ENCODE results near the gene NCOA3.

Gene NCOA3

GRCh38 chr20:47529840-47530239, 28.2 kb downstream of the NCOA3 start:
- H3K27ac ChIP-seq (ENCODE audit: low read depth, low read length) = no peak overlapping the region
- H3K36me3 ChIP-seq (ENCODE audit: insufficient read depth, low read length) = peaks cover 4% of the 10 kb centered on the region; the same call in 1 of the 2 replicates
- H3K4me3 ChIP-seq (ENCODE audit: low read length) = no peak overlapping the region
- no peak overlapping the region for H3K9ac ChIP-seq (ENCODE audit: low read depth, low read length)
- WGBS = 97% methylated on average over 2 of the region's 2 CpGs
- H3K27me3 ChIP-seq (ENCODE audit: insufficient read depth, low read length) = no peaks in the 10 kb centered on the region
- H3K9me3 ChIP-seq (ENCODE audit: insufficient read depth, low read depth, low read length) = peaks cover 6% of the 10 kb centered on the region; the same call in 1 of the 2 replicates
- no peaks in the 10 kb centered on the region for H3K4me1 ChIP-seq (ENCODE audit: insufficient read depth, low read length)

GRCh38 chr20:47531458-47531857, 29.8 kb downstream of the NCOA3 start:
- Histone ChIP-seq H3K4me3 (ENCODE audit: low read length) (no peak overlapping the region), H3K36me3 (ENCODE audit: insufficient read depth, low read length) (peaks cover 4% of the 10 kb centered on the region; the same call in 1 of the 2 replicates), H3K27ac (ENCODE audit: low read depth, low read length) (no peak overlapping the region), H3K9ac (ENCODE audit: low read depth, low read length) (no peak overlapping the region), H3K4me1 (ENCODE audit: insufficient read depth, low read length) (peaks cover 2% of the 10 kb centered on the region; the same call in 1 of the 2 replicates), H3K27me3 (ENCODE audit: insufficient read depth, low read length) (no peaks in the 10 kb centered on the region), H3K9me3 (ENCODE audit: insufficient read depth, low read depth, low read length) (peaks cover 6% of the 10 kb centered on the region; the same call in 1 of the 2 replicates)
- 89% methylated on average over 1 of the region's 1 CpG for WGBS

GRCh38 chr20:47532002-47532401, 30.3 kb downstream of the NCOA3 start:
- Histone ChIP-seq H3K27ac (ENCODE audit: low read depth, low read length) (no peak overlapping the region), H3K27me3 (ENCODE audit: insufficient read depth, low read length) (no peaks in the 10 kb centered on the region), H3K36me3 (ENCODE audit: insufficient read depth, low read length) (peaks cover 4% of the 10 kb centered on the region; the same call in 1 of the 2 replicates), H3K4me3 (ENCODE audit: low read length) (no peak overlapping the region), H3K4me1 (ENCODE audit: insufficient read depth, low read length) (peaks cover 2% of the 10 kb centered on the region; the same call in 1 of the 2 replicates), H3K9me3 (ENCODE audit: insufficient read depth, low read depth, low read length) (peaks cover under 1% of the 10 kb centered on the region; the same call in 1 of the 2 replicates), H3K9ac (ENCODE audit: low read depth, low read length) (no peak overlapping the region)
- WGBS = 93% methylated on average over 3 of the region's 3 CpGs

- no peaks in the 10 kb centered on the region for H3K27me3 ChIP-seq (ENCODE audit: insufficient read depth, low read length)
- peaks cover 4% of the 10 kb centered on the region; the same call in 1 of the 2 replicates for H3K36me3 ChIP-seq (ENCODE audit: insufficient read depth, low read length)
- no peak overlapping the region for H3K27ac ChIP-seq (ENCODE audit: low read depth, low read length)
- no peak overlapping the region for H3K4me3 ChIP-seq (ENCODE audit: low read length)
- H3K9ac ChIP-seq (ENCODE audit: low read depth, low read length) = no peak overlapping the region
- H3K9me3 ChIP-seq (ENCODE audit: insufficient read depth, low read depth, low read length) = no peaks in the 10 kb centered on the region
- peaks cover 2% of the 10 kb centered on the region; the same call in 1 of the 2 replicates for H3K4me1 ChIP-seq (ENCODE audit: insufficient read depth, low read length)
- 93% methylated on average over 3 of the region's 3 CpGs for WGBS
Observed at GRCh38 chr20:47533518-47534062, 31.9 kb downstream of the NCOA3 start.

GRCh38 chr20:47534405-47534804, 32.7 kb downstream of the NCOA3 start:
- H3K4me1 ChIP-seq (ENCODE audit: insufficient read depth, low read length) = peaks cover 2% of the 10 kb centered on the region; the same call in 1 of the 2 replicates
- WGBS = 82% methylated on average over 5 of the region's 5 CpGs

GRCh38 chr20:47535088-47535487, 33.4 kb downstream of the NCOA3 start:
- 55% methylated on average over 8 of the region's 8 CpGs for WGBS
- Histone ChIP-seq H3K9ac (ENCODE audit: low read depth, low read length) (no peak overlapping the region), H3K36me3 (ENCODE audit: insufficient read depth, low read length) (0 out of 2 replicates have a peak, but pooled peaks cover under 1% of the 10 kb centered on the region), H3K4me1 (ENCODE audit: insufficient read depth, low read length) (peaks cover 2% of the 10 kb centered on the region; the same call in 1 of the 2 replicates), H3K27me3 (ENCODE audit: insufficient read depth, low read length) (no peaks in the 10 kb centered on the region), H3K9me3 (ENCODE audit: insufficient read depth, low read depth, low read length) (no peaks in the 10 kb centered on the region), H3K4me3 (ENCODE audit: low read length) (no peak overlapping the region), H3K27ac (ENCODE audit: low read depth, low read length) (no peak overlapping the region)

More at GRCh38 chr20:47534405-47534804, 32.7 kb downstream of the NCOA3 start:
- H3K27ac ChIP-seq (ENCODE audit: low read depth, low read length) = no peak overlapping the region
- no peak overlapping the region for H3K4me3 ChIP-seq (ENCODE audit: low read length)
- H3K36me3 ChIP-seq (ENCODE audit: insufficient read depth, low read length) = peaks cover 4% of the 10 kb centered on the region; the same call in 1 of the 2 replicates
- H3K9me3 ChIP-seq (ENCODE audit: insufficient read depth, low read depth, low read length) = no peaks in the 10 kb centered on the region
- H3K9ac ChIP-seq (ENCODE audit: low read depth, low read length) = no peak overlapping the region
- no peaks in the 10 kb centered on the region for H3K27me3 ChIP-seq (ENCODE audit: insufficient read depth, low read length)

GRCh38 chr20:47535994-47536393, 34.3 kb downstream of the NCOA3 start:
- no peak overlapping the region for H3K4me3 ChIP-seq (ENCODE audit: low read length)
- H3K9ac ChIP-seq (ENCODE audit: low read depth, low read length) = no peak overlapping the region
- H3K4me1 ChIP-seq (ENCODE audit: insufficient read depth, low read length) = peaks cover 9% of the 10 kb centered on the region
- no peak overlapping the region for H3K27ac ChIP-seq (ENCODE audit: low read depth, low read length)
- 96% methylated on average over 6 of the region's 6 CpGs for WGBS
- no peaks in the 10 kb centered on the region for H3K36me3 ChIP-seq (ENCODE audit: insufficient read depth, low read length)
- H3K27me3 ChIP-seq (ENCODE audit: insufficient read depth, low read length) = no peaks in the 10 kb centered on the region
- H3K9me3 ChIP-seq (ENCODE audit: insufficient read depth, low read depth, low read length) = no peaks in the 10 kb centered on the region

- Histone ChIP-seq H3K27me3 (ENCODE audit: insufficient read depth, low read length) (no peaks in the 10 kb centered on the region), H3K4me3 (ENCODE audit: low read length) (no peak overlapping the region), H3K4me1 (ENCODE audit: insufficient read depth, low read length) (peaks cover 22% of the 10 kb centered on the region), H3K9ac (ENCODE audit: low read depth, low read length) (no peak overlapping the region), H3K36me3 (ENCODE audit: insufficient read depth, low read length) (no peaks in the 10 kb centered on the region), H3K9me3 (ENCODE audit: insufficient read depth, low read depth, low read length) (no peaks in the 10 kb centered on the region), H3K27ac (ENCODE audit: low read depth, low read length) (no peak overlapping the region)
- 62% methylated on average over 5 of the region's 5 CpGs for whole genome bisulfite sequencing
Observed at GRCh38 chr20:47540443-47541354, 39.0 kb downstream of the NCOA3 start.

GRCh38 chr20:47541355-47541922, 39.8 kb downstream of the NCOA3 start:
- H3K9me3 ChIP-seq (ENCODE audit: insufficient read depth, low read depth, low read length) = no peaks in the 10 kb centered on the region
- WGBS = 90% methylated on average over 3 of the region's 3 CpGs
- no peak overlapping the region for H3K9ac ChIP-seq (ENCODE audit: low read depth, low read length)
- no peak overlapping the region for H3K27ac ChIP-seq (ENCODE audit: low read depth, low read length)
- peaks cover 29% of the 10 kb centered on the region for H3K4me1 ChIP-seq (ENCODE audit: insufficient read depth, low read length)
- no peaks in the 10 kb centered on the region for H3K27me3 ChIP-seq (ENCODE audit: insufficient read depth, low read length)
- no peaks in the 10 kb centered on the region for H3K36me3 ChIP-seq (ENCODE audit: insufficient read depth, low read length)
- H3K4me3 ChIP-seq (ENCODE audit: low read length) = no peak overlapping the region

- H3K9ac ChIP-seq (ENCODE audit: low read depth, low read length) = no peak overlapping the region
- no peaks in the 10 kb centered on the region for H3K27me3 ChIP-seq (ENCODE audit: insufficient read depth, low read length)
- H3K27ac ChIP-seq (ENCODE audit: low read depth, low read length) = no peak overlapping the region
- WGBS = 63% methylated on average over 1 of the region's 1 CpG
- peaks cover 34% of the 10 kb centered on the region for H3K4me1 ChIP-seq (ENCODE audit: insufficient read depth, low read length)
- no peaks in the 10 kb centered on the region for H3K36me3 ChIP-seq (ENCODE audit: insufficient read depth, low read length)
- H3K4me3 ChIP-seq (ENCODE audit: low read length) = no peak overlapping the region
- H3K9me3 ChIP-seq (ENCODE audit: insufficient read depth, low read depth, low read length) = no peaks in the 10 kb centered on the region
Observed at GRCh38 chr20:47543006-47543431, 41.3 kb downstream of the NCOA3 start.

- no peak overlapping the region for H3K27ac ChIP-seq (ENCODE audit: low read depth, low read length)
- no peaks in the 10 kb centered on the region for H3K27me3 ChIP-seq (ENCODE audit: insufficient read depth, low read length)
- H3K9me3 ChIP-seq (ENCODE audit: insufficient read depth, low read depth, low read length) = no peaks in the 10 kb centered on the region
- no peak overlapping the region for H3K4me3 ChIP-seq (ENCODE audit: low read length)
- 79% methylated on average over 2 of the region's 2 CpGs for WGBS
- H3K4me1 ChIP-seq (ENCODE audit: insufficient read depth, low read length) = peaks cover 34% of the 10 kb centered on the region
- H3K9ac ChIP-seq (ENCODE audit: low read depth, low read length) = no peak overlapping the region
- H3K36me3 ChIP-seq (ENCODE audit: insufficient read depth, low read length) = no peaks in the 10 kb centered on the region
Observed at GRCh38 chr20:47544240-47544639, 42.6 kb downstream of the NCOA3 start.

Measured in HUES64 (cell line).